RWPE1 (cell line): ENCODE data around the gene LRIG1.

Experiments used
- CTCF ChIA-PET: fragments of 350-600 bp; sonication (Branson Sonifier 250); formaldehyde crosslinking; extraction: SDS; loops from one replicate; lab custom pipeline; 2021; lab: Yijun Ruan, JAX
- POLR2A ChIA-PET: fragments of 400-600 bp; formaldehyde crosslinking; extraction: SDS; loops from one replicate; lab custom pipeline; 2020; ENCODE audit warnings: antibody characterized with exemption; ENCODE audit not compliant: low non-redundant PET; lab: Yijun Ruan, JAX
- DNase-seq: peaks from one replicate; pipeline ENCODE4 v3.0.0; 2012; ENCODE audit warnings: low spot score
- H3K27ac ChIP-seq: fragments of 450-650 bp; 2 replicates; pipeline ENCODE4 v1.5.1; 2017
- TF ChIP-seq, protein P1 (sequence below): fragments of 450-650 bp; conservative IDR thresholded peaks from 2 replicates; pipeline ENCODE4 v1.5.1; 2017; ENCODE audit warnings: low read depth, mild to moderate bottlenecking

The LRIG1 gene

GRCh38 chr3:66438046-66438445, 62.8 kb downstream of the LRIG1 start:
- ChIA-PET CTCF (no interaction called here), POLR2A (no interaction called here)
- TF ChIP-seq, protein P1, sequence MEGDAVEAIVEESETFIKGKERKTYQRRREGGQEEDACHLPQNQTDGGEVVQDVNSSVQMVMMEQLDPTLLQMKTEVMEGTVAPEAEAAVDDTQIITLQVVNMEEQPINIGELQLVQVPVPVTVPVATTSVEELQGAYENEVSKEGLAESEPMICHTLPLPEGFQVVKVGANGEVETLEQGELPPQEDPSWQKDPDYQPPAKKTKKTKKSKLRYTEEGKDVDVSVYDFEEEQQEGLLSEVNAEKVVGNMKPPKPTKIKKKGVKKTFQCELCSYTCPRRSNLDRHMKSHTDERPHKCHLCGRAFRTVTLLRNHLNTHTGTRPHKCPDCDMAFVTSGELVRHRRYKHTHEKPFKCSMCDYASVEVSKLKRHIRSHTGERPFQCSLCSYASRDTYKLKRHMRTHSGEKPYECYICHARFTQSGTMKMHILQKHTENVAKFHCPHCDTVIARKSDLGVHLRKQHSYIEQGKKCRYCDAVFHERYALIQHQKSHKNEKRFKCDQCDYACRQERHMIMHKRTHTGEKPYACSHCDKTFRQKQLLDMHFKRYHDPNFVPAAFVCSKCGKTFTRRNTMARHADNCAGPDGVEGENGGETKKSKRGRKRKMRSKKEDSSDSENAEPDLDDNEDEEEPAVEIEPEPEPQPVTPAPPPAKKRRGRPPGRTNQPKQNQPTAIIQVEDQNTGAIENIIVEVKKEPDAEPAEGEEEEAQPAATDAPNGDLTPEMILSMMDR = no peak
- no peak for DNase-seq
- H3K27ac ChIP-seq = peak overlapping the region; percentile 64

- TF ChIP-seq, protein P1 = no peak
- no peak for DNase-seq
- CTCF ChIA-PET = no interaction called here
- peak overlapping the region; percentile 64 for H3K27ac ChIP-seq
- POLR2A ChIA-PET = no interaction called here
These were observed 63.4 kb downstream of the LRIG1 start for GRCh38 chr3:66437341-66437929.

GRCh38 chr3:66435989-66436388, 64.8 kb downstream of the LRIG1 start:
- ChIA-PET CTCF (no interaction called here), POLR2A (no interaction called here)
- no peak for DNase-seq
- no peak overlapping the region for H3K27ac ChIP-seq
- TF ChIP-seq, protein P1 = no peak

DNA sequence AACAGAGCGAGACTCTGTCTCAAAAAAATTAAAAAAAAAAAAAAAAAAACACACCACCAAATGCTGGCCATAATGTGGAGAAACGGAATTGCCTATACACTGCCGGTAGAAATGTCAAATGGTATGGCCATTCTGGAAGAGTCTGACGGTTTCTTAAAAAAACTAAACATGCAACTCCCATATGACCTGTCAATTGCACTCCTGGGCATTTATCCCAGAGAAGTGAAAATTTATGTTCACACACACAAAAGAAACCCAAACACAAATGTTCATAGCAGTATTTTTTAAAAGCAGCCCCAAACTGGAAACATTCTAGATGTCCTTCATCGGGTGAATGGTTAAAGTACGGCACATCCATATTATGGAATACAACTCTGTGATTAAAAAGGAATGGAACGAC, 66.1 kb downstream of the LRIG1 start:
- H3K27ac ChIP-seq = no peak overlapping the region
- no peak for DNase-seq
- ChIA-PET POLR2A (no interaction called here), CTCF (no interaction called here)
- TF ChIP-seq, protein P1 = no peak

DNA sequence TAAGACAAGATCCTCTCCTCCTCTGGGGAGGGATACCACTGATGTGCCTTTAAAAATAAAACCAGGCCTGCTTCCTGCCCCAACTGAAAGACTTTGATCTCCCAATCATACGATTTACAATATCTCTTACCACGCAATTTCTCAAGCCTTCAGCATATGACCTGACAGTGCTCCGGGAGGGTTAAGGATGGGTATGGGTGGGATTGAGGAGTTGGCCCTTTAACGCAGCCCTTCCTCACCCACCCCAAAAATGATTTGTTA, 67.4 kb downstream of the LRIG1 start:
- DNase-seq = no peak
- H3K27ac ChIP-seq = peak overlapping the region; percentile 30
- ChIA-PET POLR2A (no interaction called here), CTCF (no interaction called here)
- TF ChIP-seq, protein P1 = no peak

DNA sequence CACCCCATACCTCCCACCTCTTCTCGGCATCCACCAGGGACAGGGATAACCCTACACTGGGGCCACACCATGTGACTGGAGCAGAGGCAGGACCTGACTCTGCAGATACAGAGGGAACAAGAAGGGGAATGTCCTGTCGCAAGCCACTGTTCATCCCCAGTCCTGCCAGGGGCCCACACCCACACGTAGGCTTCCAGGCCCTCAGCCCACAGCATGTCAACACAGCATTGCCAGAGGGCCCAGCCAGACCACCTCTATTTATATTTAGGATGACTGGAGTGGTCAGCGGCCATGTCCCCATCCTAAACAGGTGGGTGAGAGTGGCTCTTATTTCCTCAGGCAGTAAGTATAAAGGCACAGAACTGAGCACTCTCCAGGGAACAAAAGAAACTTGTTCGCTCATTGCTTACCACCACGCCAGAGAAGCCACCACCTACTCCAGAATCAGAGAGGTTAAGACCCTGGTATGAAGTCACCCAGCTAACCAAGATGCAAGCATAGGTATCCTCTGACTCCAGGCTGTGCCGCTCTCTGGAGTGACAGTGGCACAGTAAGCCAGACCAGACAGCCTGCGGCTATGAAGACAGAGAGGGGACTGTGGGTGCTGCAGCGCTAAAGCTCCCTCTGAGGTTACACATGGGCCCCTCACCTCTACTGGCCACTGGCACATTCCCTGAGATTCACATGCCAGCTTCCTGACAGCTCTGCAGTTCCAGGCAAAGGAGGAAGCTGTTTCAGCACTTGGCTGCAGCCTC, 67.9 kb downstream of the LRIG1 start:
- no peak for DNase-seq
- ChIA-PET CTCF (no interaction called here), POLR2A (no interaction called here)
- H3K27ac ChIP-seq = peak overlapping the region; percentile 30
- TF ChIP-seq, protein P1 = no peak
